Astrocyte (in vitro differentiated cells and primary cell): ENCODE measurements around the gene EMC1. TPM values are rescaled to one million over a fixed set of nuclear protein-coding genes. Genes with fewer than 3 reads are reported as not detected.

Source experiments
- DNase-seq: peaks from one replicate; pipeline ENCODE4 v3.0.0-alpha.2; 2010; ENCODE audit warnings: low read depth
- FAIRE-seq: peaks from 2 replicates; lab custom pipeline; 2011; peaks lifted over from hg19 to GRCh38; lab: Jason Lieb, UNC
- H2AFZ ChIP-seq: 2 replicates; pipeline ENCODE4 v1.6.0; 2012; ENCODE audit warnings: low read depth, low read length, inconsistent platforms
- H3K27ac ChIP-seq: 2 replicates; pipeline ENCODE4 v1.5.1; 2011; ENCODE audit warnings: low read depth, low read length, inconsistent platforms
- H3K27me3 ChIP-seq: 2 replicates; pipeline ENCODE4 v1.6.0; 2011; ENCODE audit warnings: low read length, inconsistent platforms; ENCODE audit not compliant: insufficient read depth
- H3K36me3 ChIP-seq: 2 replicates; pipeline ENCODE4 v1.5.1; 2011; ENCODE audit warnings: low read length, inconsistent platforms; ENCODE audit not compliant: insufficient read depth
- H3K4me1 ChIP-seq: 2 replicates; pipeline ENCODE4 v1.5.1; 2011; ENCODE audit warnings: low read length, inconsistent platforms; ENCODE audit not compliant: insufficient read depth
- H3K4me2 ChIP-seq: 2 replicates; pipeline ENCODE4 v1.6.0; 2012; ENCODE audit warnings: low read length, inconsistent platforms
- H3K4me3 ChIP-seq: 2 replicates; pipeline ENCODE4 v1.5.1; 2011; ENCODE audit warnings: low read depth, mild to moderate bottlenecking, low read length, inconsistent platforms; ENCODE audit not compliant: insufficient read depth
- H3K79me2 ChIP-seq: 2 replicates; pipeline ENCODE4 v1.6.0; 2012; ENCODE audit warnings: mild to moderate bottlenecking, low read length, inconsistent platforms; ENCODE audit not compliant: insufficient read depth
- H3K9ac ChIP-seq: 2 replicates; pipeline ENCODE4 v1.6.0; 2012; ENCODE audit warnings: mild to moderate bottlenecking, low read length, inconsistent platforms
- H3K9me3 ChIP-seq: 2 replicates; pipeline ENCODE4 v1.5.1; 2012; ENCODE audit warnings: low read depth, mild to moderate bottlenecking, low read length, inconsistent platforms; ENCODE audit not compliant: insufficient read depth
- H4K20me1 ChIP-seq: 2 replicates; pipeline ENCODE4 v1.6.0; 2012; ENCODE audit warnings: low read length, inconsistent platforms; ENCODE audit not compliant: insufficient read depth
- H3K27ac Mint-ChIP-seq: one replicate; pipeline ENCODE4 v1.8.0; 2021; ENCODE audit warnings: mild to moderate bottlenecking, mixed read lengths; ENCODE audit not compliant: unreplicated experiment
- H3K27me3 Mint-ChIP-seq: one replicate; pipeline ENCODE4 v1.8.0; 2021; ENCODE audit warnings: low read depth, mixed read lengths; ENCODE audit not compliant: unreplicated experiment
- H3K36me3 Mint-ChIP-seq: one replicate; pipeline ENCODE4 v1.8.0; 2021; ENCODE audit warnings: low read depth, mixed read lengths; ENCODE audit not compliant: unreplicated experiment
- H3K4me1 Mint-ChIP-seq: one replicate; pipeline ENCODE4 v1.8.0; 2021; ENCODE audit warnings: low read depth, mixed read lengths; ENCODE audit not compliant: unreplicated experiment
- H3K4me3 Mint-ChIP-seq: one replicate; pipeline ENCODE4 v1.8.0; 2021; ENCODE audit warnings: mild to moderate bottlenecking, moderate library complexity, mixed read lengths; ENCODE audit not compliant: unreplicated experiment
- H3K9me3 Mint-ChIP-seq: one replicate; pipeline ENCODE4 v1.8.0; 2021; ENCODE audit warnings: mild to moderate bottlenecking, mixed read lengths; ENCODE audit not compliant: unreplicated experiment
- CTCF ChIP-seq: IDR thresholded peaks from 2 replicates; pipeline ENCODE4 v1.5.1; 2011; ENCODE audit warnings: low read depth, mild to moderate bottlenecking, inconsistent platforms, low read length, moderate library complexity; ENCODE audit not compliant: insufficient read depth
- EZH2 ChIP-seq: IDR thresholded peaks from 2 replicates; pipeline ENCODE4 v1.6.1; 2012; ENCODE audit warnings: mild to moderate bottlenecking, low read length, inconsistent platforms; ENCODE audit not compliant: insufficient read depth
- total RNA-seq: library from RNA; stranded (reverse); gene quantifications from 2 replicates; pipeline ENCODE4 v1.2.1, GENCODE V29; 2021

The EMC1 gene
- total RNA-seq, 1 donor from 2014 or later: 89.3 TPM

- H3K4me1 Mint-ChIP-seq: peaks cover 16% of the 10 kb centered on the region
Observed at GRCh38 chr1:19199329-19199968, 51.9 kb downstream of the EMC1 start.

GRCh38 chr1:19198820-19199219 is 52.5 kb downstream of the EMC1 start:
- peaks cover 78% of the 10 kb centered on the region for H4K20me1 ChIP-seq
- FAIRE-seq (no peak), DNase-seq (no peak)
- Mint-ChIP-seq H3K27ac (no peak overlapping the region), H3K9me3 (no peaks in the 10 kb centered on the region), H3K4me1 (peaks cover 16% of the 10 kb centered on the region), H3K4me3 (no peak overlapping the region), H3K27me3 (no peaks in the 10 kb centered on the region), H3K36me3 (peaks cover 2% of the 10 kb centered on the region)
- peaks cover 70% of the 10 kb centered on the region for H3K79me2 ChIP-seq
- no peak overlapping the region for H2AFZ ChIP-seq
- no peak overlapping the region for H3K27ac ChIP-seq
- no peaks in the 10 kb centered on the region for H3K27me3 ChIP-seq
- no peak for TF ChIP-seq CTCF
- TF ChIP-seq EZH2: no peak
- H3K36me3 ChIP-seq: peaks cover 53% of the 10 kb centered on the region
- peaks cover 9% of the 10 kb centered on the region for H3K4me1 ChIP-seq
- no peak overlapping the region for H3K4me2 ChIP-seq
- H3K9me3 ChIP-seq: no peaks in the 10 kb centered on the region
- no peak overlapping the region for H3K9ac ChIP-seq
- H3K4me3 ChIP-seq: no peak overlapping the region

More at GRCh38 chr1:19199329-19199968, 51.9 kb downstream of the EMC1 start:
- Histone ChIP-seq H3K9me3 (no peaks in the 10 kb centered on the region), H3K9ac (no peak overlapping the region), H3K36me3 (peaks cover 48% of the 10 kb centered on the region), H3K4me2 (no peak overlapping the region), H3K27ac (no peak overlapping the region), H3K4me1 (peaks cover 10% of the 10 kb centered on the region), H3K4me3 (no peak overlapping the region), H2AFZ (no peak overlapping the region), H4K20me1 (peaks cover 80% of the 10 kb centered on the region), H3K27me3 (no peaks in the 10 kb centered on the region), H3K79me2 (peaks cover 73% of the 10 kb centered on the region)
- Mint-ChIP-seq H3K36me3 (peaks cover 2% of the 10 kb centered on the region), H3K9me3 (no peaks in the 10 kb centered on the region), H3K27me3 (no peaks in the 10 kb centered on the region), H3K27ac (no peak overlapping the region), H3K4me3 (no peak overlapping the region)
- TF ChIP-seq CTCF: no peak
- TF ChIP-seq EZH2: no peak
- FAIRE-seq (no peak), DNase-seq (no peak)

DNA sequence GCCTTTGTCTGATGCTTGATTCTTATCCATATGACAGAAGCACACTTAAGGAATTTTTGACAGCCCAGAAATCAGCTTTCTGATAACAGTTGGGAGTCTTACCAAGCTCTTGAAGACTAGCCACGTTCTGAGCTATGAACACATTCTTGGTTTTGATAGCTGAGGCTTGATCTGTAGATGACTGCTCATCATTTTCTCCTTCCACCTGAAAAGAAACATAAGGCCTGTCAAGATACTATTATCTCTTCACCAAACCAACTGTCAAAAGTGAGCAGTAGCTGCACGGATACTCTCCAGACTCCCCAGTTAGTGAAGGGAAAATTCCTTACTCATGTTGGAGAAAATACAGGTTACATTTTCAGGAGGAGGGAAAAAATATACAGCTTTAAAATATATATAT is 53.5 kb downstream of the EMC1 start:
- no peak overlapping the region for H3K4me2 ChIP-seq
- Mint-ChIP-seq H3K36me3 (peaks cover 10% of the 10 kb centered on the region), H3K4me1 (peaks cover 10% of the 10 kb centered on the region), H3K9me3 (no peaks in the 10 kb centered on the region), H3K27ac (no peak overlapping the region), H3K27me3 (no peaks in the 10 kb centered on the region), H3K4me3 (no peak overlapping the region)
- peaks cover 63% of the 10 kb centered on the region for H3K36me3 ChIP-seq
- no peak overlapping the region for H3K9ac ChIP-seq
- no peak for DNase-seq
- H3K79me2 ChIP-seq: peaks cover 67% of the 10 kb centered on the region
- H3K27me3 ChIP-seq: no peaks in the 10 kb centered on the region
- peaks cover 3% of the 10 kb centered on the region for H3K4me1 ChIP-seq
- no peak overlapping the region for H3K27ac ChIP-seq
- TF ChIP-seq CTCF (no peak), EZH2 (no peak)
- no peaks in the 10 kb centered on the region for H3K9me3 ChIP-seq
- no peak for FAIRE-seq
- H4K20me1 ChIP-seq: peaks cover 78% of the 10 kb centered on the region
- H2AFZ ChIP-seq: no peak overlapping the region
- H3K4me3 ChIP-seq: no peak overlapping the region
